HUES6 (cell line): ENCODE results near the gene PRR19.
"Not testable (repeated sequence)": the region's sequence is repeated elsewhere in the genome, so short reads cannot be mapped to it uniquely, and the experiment has no call there.

Experiments used
- H3K27ac ChIP-seq: 2 replicates; pipeline ENCODE4 v1.7.0; 2013; ENCODE audit warnings: low read depth, mild to moderate bottlenecking, low read length, inconsistent platforms
- H3K27me3 ChIP-seq: 2 replicates; pipeline ENCODE4 v1.6.1; 2013; ENCODE audit warnings: low read length; ENCODE audit not compliant: control insufficient read depth, insufficient read depth
- H3K36me3 ChIP-seq: 2 replicates; pipeline ENCODE4 v1.6.1; 2013; ENCODE audit warnings: low read length; ENCODE audit not compliant: control insufficient read depth, insufficient read depth
- H3K4me1 ChIP-seq: 2 replicates; pipeline ENCODE4 v1.6.1; 2013; ENCODE audit warnings: low read length; ENCODE audit not compliant: control insufficient read depth, insufficient read depth
- H3K4me3 ChIP-seq: 2 replicates; pipeline ENCODE4 v1.5.1; 2013; ENCODE audit warnings: low read depth, low read length
- H3K9ac ChIP-seq: one replicate; pipeline ENCODE4 v1.6.1; 2013; ENCODE audit warnings: mild to moderate bottlenecking, low read length
- H3K9me3 ChIP-seq: 2 replicates; pipeline ENCODE4 v1.6.1; 2013; ENCODE audit warnings: low read depth, low read length; ENCODE audit not compliant: control insufficient read depth, insufficient read depth

Gene PRR19

DNA sequence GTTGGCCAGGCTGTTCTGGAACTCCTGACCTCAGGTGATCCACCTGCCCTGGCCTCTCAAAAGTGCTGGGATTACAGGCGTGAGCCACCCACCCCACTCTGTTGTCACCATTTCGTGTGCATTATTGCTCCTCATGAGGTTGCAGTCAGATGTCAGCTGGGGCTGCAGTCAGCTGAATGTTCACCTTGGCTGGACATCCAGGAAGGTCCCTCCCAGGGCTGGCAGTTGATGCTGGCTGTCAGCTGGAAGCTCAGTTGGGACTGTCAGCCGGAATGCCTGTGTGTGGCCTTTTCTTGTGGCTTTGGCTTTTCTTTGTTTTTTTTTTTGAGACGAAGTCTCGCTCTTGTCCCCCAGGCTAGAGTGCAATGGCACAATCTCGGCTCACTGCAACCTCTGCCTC is 30.1 kb downstream of the PRR19 start:
- Histone ChIP-seq H3K27ac (no peak overlapping the region), H3K4me3 (no peak overlapping the region), H3K27me3 (no peaks in the 10 kb centered on the region), H3K4me1 (peaks cover 3% of the 10 kb centered on the region; the same call in 1 of the 2 replicates), H3K36me3 (peaks cover 25% of the 10 kb centered on the region), H3K9ac (no peak overlapping the region), H3K9me3 (no peaks in the 10 kb centered on the region)

DNA sequence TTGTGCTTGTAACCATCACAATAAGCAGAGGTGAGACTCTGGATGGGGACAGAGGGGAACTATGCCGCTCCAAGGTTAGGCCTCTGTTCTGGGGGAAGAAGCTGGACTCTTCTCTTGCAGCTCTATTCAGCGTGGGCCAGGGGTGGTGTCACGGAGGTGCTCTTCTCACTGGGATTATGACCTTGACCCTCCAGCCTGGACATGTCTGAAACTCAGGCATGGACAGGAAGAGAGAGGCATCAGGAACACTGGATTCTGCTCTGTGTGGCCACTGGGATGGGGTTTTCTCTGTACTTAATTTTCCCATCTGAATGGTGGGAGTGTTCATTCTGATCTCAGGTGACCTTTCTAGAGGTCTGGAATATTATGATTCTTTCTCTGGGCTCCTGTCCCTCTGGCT is 31.1 kb downstream of the PRR19 start:
- Histone ChIP-seq H3K4me3 (no peak overlapping the region), H3K4me1 (peaks cover 3% of the 10 kb centered on the region; the same call in 1 of the 2 replicates), H3K9ac (no peak overlapping the region), H3K27ac (no peak overlapping the region), H3K9me3 (no peaks in the 10 kb centered on the region), H3K27me3 (no peaks in the 10 kb centered on the region), H3K36me3 (peaks cover 29% of the 10 kb centered on the region)

DNA sequence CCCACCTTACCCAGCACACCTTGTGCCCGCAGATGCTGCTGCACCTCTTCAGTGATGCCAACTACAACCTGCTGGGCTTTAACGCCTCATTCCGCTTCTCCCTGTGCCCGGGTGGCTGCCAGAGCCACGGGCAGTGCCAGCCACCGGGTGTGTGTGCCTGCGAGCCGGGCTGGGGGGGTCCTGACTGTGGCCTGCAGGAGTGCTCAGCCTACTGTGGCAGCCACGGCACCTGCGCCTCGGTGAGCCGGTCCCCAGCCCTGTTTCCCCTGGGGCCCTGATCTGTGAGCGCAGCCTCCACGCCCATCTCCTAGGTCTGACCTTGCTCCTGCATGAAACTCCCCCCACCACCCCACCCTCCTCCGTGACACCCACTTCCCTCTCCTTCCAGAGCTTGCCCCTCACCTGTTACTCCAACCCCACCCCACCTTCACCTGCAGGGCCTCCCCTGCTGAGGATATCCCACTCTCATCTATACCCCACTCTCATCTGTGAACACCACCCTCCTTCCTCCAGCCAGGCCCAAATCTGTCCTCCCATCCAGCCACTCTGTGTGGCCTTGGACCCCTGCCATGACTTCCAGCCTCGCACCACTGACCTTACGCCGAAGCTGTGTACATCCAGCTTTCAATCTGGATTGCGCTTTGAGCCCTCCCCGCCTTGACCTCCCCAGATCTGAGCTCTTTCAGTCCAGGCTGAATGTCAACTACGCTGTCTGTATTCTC is 32.2 kb downstream of the PRR19 start:
- H3K27ac ChIP-seq: no peak overlapping the region

DNA sequence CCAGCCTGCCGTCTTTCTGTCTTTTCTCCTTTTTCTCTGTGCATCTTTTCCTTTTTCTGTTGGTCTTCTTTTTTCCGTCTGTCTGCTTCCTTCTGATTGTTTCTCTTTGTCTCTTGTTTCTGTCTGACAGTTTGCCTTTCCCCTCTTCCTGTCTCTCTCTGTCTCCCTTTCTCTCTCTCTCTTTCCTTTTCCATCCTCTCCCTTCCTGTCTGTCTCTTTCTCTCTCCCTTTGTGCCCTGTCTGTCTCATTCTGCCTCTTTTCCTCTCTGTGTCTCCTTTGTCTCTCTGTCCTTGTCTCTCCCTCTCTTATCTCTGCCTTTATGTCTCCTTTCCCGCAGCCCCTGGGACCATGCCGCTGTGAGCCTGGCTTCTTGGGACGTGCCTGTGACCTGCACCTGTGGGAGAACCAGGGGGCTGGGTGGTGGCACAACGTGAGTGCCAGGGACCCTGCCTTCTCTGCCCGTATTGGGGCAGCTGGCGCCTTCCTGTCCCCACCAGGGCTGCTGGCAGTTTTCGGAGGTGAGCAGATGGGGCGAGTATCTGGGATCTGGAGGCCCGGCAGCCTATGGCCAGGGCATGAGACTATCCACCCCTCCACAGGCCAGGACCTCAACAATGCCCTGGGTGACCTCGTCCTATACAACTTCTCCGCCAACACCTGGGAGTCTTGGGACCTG is 32.9 kb downstream of the PRR19 start:
- Histone ChIP-seq H3K9ac (no peak overlapping the region), H3K27me3 (no peaks in the 10 kb centered on the region), H3K36me3 (peaks cover 30% of the 10 kb centered on the region), H3K4me3 (no peak overlapping the region), H3K27ac (no peak overlapping the region), H3K9me3 (no peaks in the 10 kb centered on the region), H3K4me1 (peaks cover 3% of the 10 kb centered on the region; the same call in 1 of the 2 replicates)

More for the DNA sequence above, 32.2 kb downstream of the PRR19 start:
- peaks cover 3% of the 10 kb centered on the region; the same call in 1 of the 2 replicates for H3K4me1 ChIP-seq
- H3K4me3 ChIP-seq: no peak overlapping the region
- H3K9me3 ChIP-seq: no peaks in the 10 kb centered on the region
- no peaks in the 10 kb centered on the region for H3K27me3 ChIP-seq
- peaks cover 30% of the 10 kb centered on the region for H3K36me3 ChIP-seq
- no peak overlapping the region for H3K9ac ChIP-seq

DNA sequence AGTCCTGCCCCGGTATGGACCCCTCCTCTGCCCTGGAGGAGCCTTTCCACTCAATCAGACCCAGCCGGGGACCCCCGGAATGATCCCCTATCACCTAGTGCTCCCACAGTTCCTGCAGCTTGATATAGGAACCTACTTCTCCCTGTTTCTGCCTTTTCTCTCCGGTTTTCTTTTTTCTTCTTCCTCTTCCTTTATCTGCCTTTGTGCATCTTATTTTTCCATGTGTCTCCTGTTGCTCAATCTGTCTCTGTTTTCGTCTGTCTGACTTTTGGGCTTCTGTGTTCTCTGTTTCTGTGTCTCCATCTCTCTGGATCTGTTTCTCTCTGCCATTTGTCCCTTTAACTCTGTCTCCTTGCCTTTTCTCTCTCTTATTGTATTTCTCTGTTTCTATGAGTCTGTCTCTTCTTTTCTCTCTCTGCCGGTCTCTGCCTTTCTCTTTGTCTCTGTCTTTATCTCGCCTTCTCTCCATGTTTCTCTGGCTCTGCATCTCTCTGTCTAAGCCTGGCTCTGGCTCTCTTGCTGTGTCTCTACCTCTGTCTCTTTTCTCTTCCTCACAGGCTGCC is 33.5 kb downstream of the PRR19 start:
- no peaks in the 10 kb centered on the region for H3K4me1 ChIP-seq
- peaks cover 30% of the 10 kb centered on the region for H3K36me3 ChIP-seq
- H3K9me3 ChIP-seq: no peaks in the 10 kb centered on the region
- H3K27me3 ChIP-seq: no peaks in the 10 kb centered on the region
- H3K27ac ChIP-seq: no peak overlapping the region
- H3K4me3 ChIP-seq: no peak overlapping the region
- H3K9ac ChIP-seq: no peak overlapping the region

DNA sequence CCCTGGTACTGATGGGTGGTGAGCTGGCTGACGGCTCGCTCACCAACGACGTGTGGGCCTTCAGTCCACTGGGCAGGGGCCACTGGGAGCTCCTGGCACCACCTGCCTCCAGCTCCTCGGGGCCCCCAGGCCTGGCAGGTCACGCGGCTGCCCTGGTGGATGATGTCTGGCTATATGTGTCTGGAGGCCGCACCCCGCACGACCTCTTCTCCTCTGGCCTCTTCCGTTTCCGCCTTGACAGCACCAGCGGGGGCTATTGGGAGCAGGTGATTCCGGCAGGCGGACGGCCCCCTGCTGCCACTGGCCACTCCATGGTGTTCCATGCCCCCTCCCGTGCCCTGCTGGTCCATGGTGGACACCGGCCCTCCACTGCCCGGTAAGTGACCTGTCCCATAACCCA is 34.0 kb downstream of the PRR19 start:
- Histone ChIP-seq H3K9ac (no peak overlapping the region), H3K27ac (no peak overlapping the region), H3K4me1 (no peaks in the 10 kb centered on the region), H3K9me3 (no peaks in the 10 kb centered on the region), H3K36me3 (peaks cover 30% of the 10 kb centered on the region), H3K4me3 (no peak overlapping the region), H3K27me3 (no peaks in the 10 kb centered on the region)

DNA sequence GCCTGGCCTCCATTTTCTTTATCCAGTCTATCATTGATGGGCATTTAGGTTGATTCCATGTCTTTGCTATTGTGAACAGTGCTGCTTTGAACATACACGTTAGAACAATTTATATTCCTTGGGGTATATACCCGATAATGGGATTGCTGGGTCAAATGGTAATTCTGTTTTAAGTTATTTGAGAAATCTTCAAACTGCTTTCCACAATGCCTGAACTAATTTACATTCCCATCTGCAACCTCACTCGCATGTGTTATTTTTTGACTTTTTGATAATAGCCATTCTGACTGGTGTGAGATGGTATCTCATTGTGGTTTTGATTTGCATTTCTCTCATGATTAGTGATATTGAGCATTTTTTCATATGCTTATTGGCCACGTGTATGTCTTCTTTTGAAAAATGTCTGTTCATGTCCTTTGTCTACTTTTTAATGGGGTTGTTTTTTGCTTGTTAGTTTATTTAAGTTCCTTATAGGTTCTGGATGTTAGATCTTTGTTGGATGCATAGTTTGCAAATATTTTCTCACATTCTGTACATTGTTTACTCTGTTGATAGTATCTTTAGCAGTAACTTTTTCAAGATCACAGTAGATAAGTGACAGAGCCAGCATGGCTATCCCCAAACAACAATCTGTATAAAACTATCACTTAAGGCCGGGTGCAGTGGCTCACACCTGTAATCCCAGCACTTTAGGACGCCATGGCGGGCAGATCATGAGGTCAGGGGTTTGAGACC is 37.4 kb downstream of the PRR19 start:
- H3K4me1 ChIP-seq, H3K27me3 ChIP-seq, H3K9ac ChIP-seq: not testable (repeated sequence)

DNA sequence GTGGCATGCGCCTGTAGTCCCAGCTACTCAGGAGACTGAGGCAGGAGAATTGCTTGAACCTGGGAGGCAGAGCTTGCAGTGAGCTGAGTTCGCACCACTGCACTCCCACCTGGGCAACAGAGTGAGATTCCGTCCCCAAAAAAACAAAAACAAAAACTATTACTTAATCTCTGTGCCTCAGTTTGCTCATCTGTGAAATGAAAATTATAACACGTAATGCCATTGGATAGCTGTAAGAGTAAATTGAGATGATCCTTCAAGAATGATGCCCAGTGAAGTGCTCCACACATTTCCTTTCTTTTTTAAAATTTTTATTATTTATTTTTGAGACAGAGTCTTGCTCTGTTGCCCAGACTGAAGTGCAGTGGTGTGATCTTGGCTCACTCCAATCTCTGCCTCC is 38.0 kb downstream of the PRR19 start:
- H3K9ac ChIP-seq, H3K4me1 ChIP-seq, H3K4me3 ChIP-seq, H3K27ac ChIP-seq, H3K27me3 ChIP-seq, H3K9me3 ChIP-seq: not testable (repeated sequence)
- H3K36me3 ChIP-seq: peaks cover 35% of the 10 kb centered on the region

More for the DNA sequence above, 37.4 kb downstream of the PRR19 start:
- H3K4me3 ChIP-seq, H3K9me3 ChIP-seq, H3K27ac ChIP-seq: not testable (repeated sequence)
- H3K36me3 ChIP-seq: peaks cover 36% of the 10 kb centered on the region

DNA sequence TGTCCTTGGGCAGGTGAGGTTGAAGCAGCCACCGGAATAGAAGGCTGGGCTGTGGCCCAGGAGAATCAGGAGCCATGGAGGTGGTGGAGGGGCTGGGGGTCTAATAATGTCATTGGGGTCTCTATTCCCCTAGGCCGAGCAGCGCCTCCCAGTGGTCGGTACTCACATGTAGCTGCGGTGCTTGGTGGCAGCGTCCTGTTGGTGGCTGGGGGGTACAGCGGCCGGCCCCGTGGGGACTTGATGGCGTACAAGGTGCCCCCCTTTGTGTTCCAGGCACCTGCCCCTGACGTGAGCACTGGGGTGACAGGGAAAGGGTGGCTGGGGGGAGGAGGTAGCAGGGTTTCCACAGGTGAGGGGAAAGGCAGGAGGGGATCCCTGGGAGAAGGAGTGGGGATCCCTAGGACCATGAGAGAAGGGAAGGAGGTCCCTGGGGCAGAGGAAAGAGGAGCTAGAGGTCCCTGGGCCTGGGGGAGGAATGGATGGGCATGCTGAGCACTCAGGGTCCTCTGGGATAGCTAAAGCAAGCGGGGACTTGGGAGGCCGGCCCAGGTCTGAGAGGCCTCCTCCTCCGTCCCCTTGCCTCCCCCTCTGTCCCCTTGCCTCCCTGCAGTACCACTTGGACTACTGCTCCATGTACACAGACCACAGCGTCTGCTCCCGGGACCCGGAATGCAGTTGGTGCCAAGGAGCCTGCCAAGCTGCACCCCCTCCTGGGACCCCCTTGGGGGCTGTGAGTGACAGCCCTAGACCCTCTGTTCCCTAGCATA is 41.6 kb downstream of the PRR19 start:
- Histone ChIP-seq H3K27me3 (no peaks in the 10 kb centered on the region), H3K4me3 (no peak overlapping the region), H3K36me3 (peaks cover 26% of the 10 kb centered on the region), H3K27ac (no peak overlapping the region), H3K9ac (no peak overlapping the region), H3K9me3 (no peaks in the 10 kb centered on the region), H3K4me1 (no peaks in the 10 kb centered on the region)

DNA sequence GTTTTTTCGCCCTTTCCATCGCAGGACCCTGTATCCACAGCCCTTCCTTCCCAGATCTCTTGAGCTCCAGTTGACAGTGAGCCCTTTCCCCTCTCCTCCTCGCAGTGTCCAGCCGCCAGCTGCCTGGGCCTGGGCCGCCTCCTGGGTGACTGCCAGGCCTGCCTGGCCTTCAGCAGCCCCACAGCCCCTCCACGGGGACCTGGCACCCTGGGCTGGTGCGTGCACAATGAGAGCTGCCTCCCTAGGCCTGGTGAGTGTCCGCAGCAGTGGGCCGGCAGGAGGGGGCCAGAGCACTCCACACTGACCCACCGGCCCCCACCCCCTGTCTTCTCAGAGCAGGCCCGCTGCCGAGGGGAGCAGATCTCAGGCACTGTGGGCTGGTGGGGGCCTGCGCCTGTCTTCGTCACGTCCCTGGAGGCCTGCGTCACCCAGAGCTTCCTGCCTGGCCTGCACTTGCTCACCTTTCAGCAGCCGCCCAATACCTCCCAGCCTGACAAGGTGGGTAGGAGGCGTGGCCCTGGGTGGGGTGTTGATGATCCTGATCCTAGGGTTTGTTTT is 42.5 kb downstream of the PRR19 start:
- no peaks in the 10 kb centered on the region for H3K4me1 ChIP-seq
- no peaks in the 10 kb centered on the region for H3K27me3 ChIP-seq
- no peaks in the 10 kb centered on the region for H3K9me3 ChIP-seq
- H3K9ac ChIP-seq: no peak overlapping the region
- no peak overlapping the region for H3K4me3 ChIP-seq
- no peak overlapping the region for H3K27ac ChIP-seq
- peaks cover 26% of the 10 kb centered on the region for H3K36me3 ChIP-seq
